HG03460 (cell line): Measurements from ENCODE around the gene S100A9.

ENCODE experiments used
- ATAC-seq: cut with Tn5 transposase; IDR thresholded peaks from one replicate; pipeline ENCODE4 v1.9.1; 2021; ENCODE audit not compliant: unreplicated experiment

Gene S100A9

GRCh38 chr1:153387785-153388184 is 30.1 kb downstream of the S100A9 start:
- ATAC-seq, result no peak

- ATAC-seq, result no peak
Observed at GRCh38 chr1:153389401-153389800, 31.7 kb downstream of the S100A9 start.

GRCh38 chr1:153389973-153390879 is 32.6 kb downstream of the S100A9 start:
- no peak for ATAC-seq

- no peak for ATAC-seq
Observed at GRCh38 chr1:153390938-153391710, 33.5 kb downstream of the S100A9 start, which contains the start of gene S100A8. TSS of gene S100A8 (minus strand) at chr1:153391073. CDS start at chr1:153390535, 538 bp downstream.

- ATAC-seq, result no peak
Observed at GRCh38 chr1:153392258-153392657, 34.6 kb downstream of the S100A9 start.

- no peak for ATAC-seq
Observed at GRCh38 chr1:153392822-153393221, 35.2 kb downstream of the S100A9 start.

- no peak for ATAC-seq
Observed at GRCh38 chr1:153393926-153394325, 36.3 kb downstream of the S100A9 start.

GRCh38 chr1:153394391-153394790 is 36.7 kb downstream of the S100A9 start:
- ATAC-seq, result no peak

- no peak for ATAC-seq
Observed at GRCh38 chr1:153395136-153395685, 37.6 kb downstream of the S100A9 start.

GRCh38 chr1:153395776-153396175 is 38.1 kb downstream of the S100A9 start:
- ATAC-seq, result no peak

- no peak for ATAC-seq
Observed at GRCh38 chr1:153396461-153396860, 38.8 kb downstream of the S100A9 start.

GRCh38 chr1:153397051-153397923 is 39.6 kb downstream of the S100A9 start:
- ATAC-seq, result no peak

GRCh38 chr1:153397924-153398651 is 40.4 kb downstream of the S100A9 start:
- ATAC-seq, result no peak

- no peak for ATAC-seq
Observed at GRCh38 chr1:153399401-153400055, 41.9 kb downstream of the S100A9 start.

- no peak for ATAC-seq
Observed at GRCh38 chr1:153400244-153400643, 42.6 kb downstream of the S100A9 start.

- no peak for ATAC-seq
Observed at GRCh38 chr1:153401461-153401860, 43.8 kb downstream of the S100A9 start.

GRCh38 chr1:153402226-153402625 is 44.6 kb downstream of the S100A9 start:
- no peak for ATAC-seq

- no peak for ATAC-seq
Observed at GRCh38 chr1:153403421-153404085, 45.9 kb downstream of the S100A9 start.

- no peak for ATAC-seq
Observed at GRCh38 chr1:153404086-153404635, 46.5 kb downstream of the S100A9 start.
